ENCODE data around the gene ZMYM5. TPM values are rescaled to one million over a fixed set of nuclear protein-coding genes. Genes with fewer than 3 reads are reported as not detected.

ZMYM5 gene
- total and polyA plus RNA-seq, 2 of the 8 experiments (the other 6 are each of a cell fraction or from before 2014, with no cell fraction given), result 4.9 to 7.9 TPM

GRCh38 chr13:19863323-19864023 lies at the start of gene ZMYM5 (continued):
- TF ChIP-seq TEAD4 (IDR thresholded peaks at IDR 0.05; ENCODE audit: low read depth, low read length), result no peak
- no peak for TF ChIP-seq CHD7 (IDR thresholded peaks at IDR 0.05; ENCODE audit: insufficient replicate concordance, low read length)
- 0 out of 4 replicates have a peak, but pooled peaks have one; percentile 32 to 43 for TF ChIP-seq HDAC2 (IDR thresholded peaks at IDR 0.05; ENCODE audit: borderline replicate concordance in 1 of 2, low read depth in 2 of 2, low read length in 2 of 2)
- TF ChIP-seq SIX5 (IDR thresholded peaks at IDR 0.05; ENCODE audit: low read depth, low read length), result no peak
- TF ChIP-seq CEBPB (IDR thresholded peaks at IDR 0.05; ENCODE audit: low read depth, low read length), result no peak
- peak; percentile 68 for TF ChIP-seq POLR2AphosphoS5 (IDR thresholded peaks at IDR 0.05; ENCODE audit: low read depth, low read length)
- no peak for TF ChIP-seq ATF2 (IDR thresholded peaks at IDR 0.05; ENCODE audit: low read length)
- no peak for TF ChIP-seq BACH1 (IDR thresholded peaks at IDR 0.05; ENCODE audit: low read length)
- peak; percentile 85 for TF ChIP-seq TBP (IDR thresholded peaks at IDR 0.05; ENCODE audit: low read depth, low read length)

All from H1 (cell line).